ENCODE measurements around the gene CREB1.

DNA sequence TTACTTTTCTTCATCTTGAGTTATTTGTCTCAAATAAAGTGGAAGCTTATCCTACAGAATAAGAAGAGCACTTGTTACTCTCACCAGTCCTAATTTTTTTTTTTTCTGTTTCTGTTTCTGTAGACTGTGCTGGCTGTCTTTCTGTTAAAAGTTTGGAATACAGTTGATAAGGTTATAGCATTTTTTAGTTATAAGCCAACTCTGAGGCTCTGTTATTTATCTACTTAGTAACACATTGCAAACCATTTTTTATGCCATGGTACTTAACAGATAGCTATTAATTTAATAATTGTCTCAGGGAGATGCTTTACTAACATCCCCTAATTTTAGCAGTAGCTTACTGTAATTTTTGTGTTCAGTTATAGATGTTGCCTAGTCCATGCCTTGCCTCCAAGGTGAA lies 37.9 kb downstream of the CREB1 start:
- TF ChIP-seq, protein P1, sequence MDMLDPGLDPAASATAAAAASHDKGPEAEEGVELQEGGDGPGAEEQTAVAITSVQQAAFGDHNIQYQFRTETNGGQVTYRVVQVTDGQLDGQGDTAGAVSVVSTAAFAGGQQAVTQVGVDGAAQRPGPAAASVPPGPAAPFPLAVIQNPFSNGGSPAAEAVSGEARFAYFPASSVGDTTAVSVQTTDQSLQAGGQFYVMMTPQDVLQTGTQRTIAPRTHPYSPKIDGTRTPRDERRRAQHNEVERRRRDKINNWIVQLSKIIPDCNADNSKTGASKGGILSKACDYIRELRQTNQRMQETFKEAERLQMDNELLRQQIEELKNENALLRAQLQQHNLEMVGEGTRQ (IDR thresholded peaks at IDR 0.05; ENCODE audit: borderline replicate concordance, low read depth, low read length) = no peak
- TF ChIP-seq, protein P2, sequence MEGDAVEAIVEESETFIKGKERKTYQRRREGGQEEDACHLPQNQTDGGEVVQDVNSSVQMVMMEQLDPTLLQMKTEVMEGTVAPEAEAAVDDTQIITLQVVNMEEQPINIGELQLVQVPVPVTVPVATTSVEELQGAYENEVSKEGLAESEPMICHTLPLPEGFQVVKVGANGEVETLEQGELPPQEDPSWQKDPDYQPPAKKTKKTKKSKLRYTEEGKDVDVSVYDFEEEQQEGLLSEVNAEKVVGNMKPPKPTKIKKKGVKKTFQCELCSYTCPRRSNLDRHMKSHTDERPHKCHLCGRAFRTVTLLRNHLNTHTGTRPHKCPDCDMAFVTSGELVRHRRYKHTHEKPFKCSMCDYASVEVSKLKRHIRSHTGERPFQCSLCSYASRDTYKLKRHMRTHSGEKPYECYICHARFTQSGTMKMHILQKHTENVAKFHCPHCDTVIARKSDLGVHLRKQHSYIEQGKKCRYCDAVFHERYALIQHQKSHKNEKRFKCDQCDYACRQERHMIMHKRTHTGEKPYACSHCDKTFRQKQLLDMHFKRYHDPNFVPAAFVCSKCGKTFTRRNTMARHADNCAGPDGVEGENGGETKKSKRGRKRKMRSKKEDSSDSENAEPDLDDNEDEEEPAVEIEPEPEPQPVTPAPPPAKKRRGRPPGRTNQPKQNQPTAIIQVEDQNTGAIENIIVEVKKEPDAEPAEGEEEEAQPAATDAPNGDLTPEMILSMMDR (IDR thresholded peaks at IDR 0.05) = no peak
- TF ChIP-seq MXI1 (IDR thresholded peaks at IDR 0.05; ENCODE audit: low read depth, low read length) = no peak
- TF ChIP-seq, protein P3, sequence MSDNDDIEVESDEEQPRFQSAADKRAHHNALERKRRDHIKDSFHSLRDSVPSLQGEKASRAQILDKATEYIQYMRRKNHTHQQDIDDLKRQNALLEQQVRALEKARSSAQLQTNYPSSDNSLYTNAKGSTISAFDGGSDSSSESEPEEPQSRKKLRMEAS (IDR thresholded peaks at IDR 0.05; ENCODE audit: low read depth) = no peak

All from SK-N-SH (cell line).